Ascending aorta (tissue), 2 donors: ENCODE results near the gene COG6. TPM values are rescaled to one million over a fixed set of nuclear protein-coding genes. Genes with fewer than 3 reads are reported as not detected.

Experiments used
- DNase-seq, 2 donors: peaks; one replicate each; pipeline ENCODE4 v3.0.0-alpha.2; 2019; ENCODE audit warnings: low spot score in 2 of 2
- H3K27ac ChIP-seq, 2 donors: fragments of 200-600 bp; sonication (generic); one replicate each; pipeline ENCODE4 v1.5.1; 2016 to 2017; ENCODE audit warnings: mild to moderate bottlenecking in 1 of 2
- H3K27me3 ChIP-seq: fragments of 200-600 bp; sonication (generic); one replicate; pipeline ENCODE4 v1.5.1; 2017
- H3K36me3 ChIP-seq, 2 donors: fragments of 200-600 bp; sonication (generic); one replicate each; pipeline ENCODE4 v1.5.1; 2016
- H3K4me1 ChIP-seq, 2 donors: fragments of 200-600 bp; sonication (generic); one replicate each; pipeline ENCODE4 v1.5.1; 2016 to 2017; ENCODE audit warnings: mild to moderate bottlenecking in 1 of 2
- H3K4me3 ChIP-seq, 2 donors: fragments of 200-600 bp; sonication (generic); one replicate each; pipeline ENCODE4 v1.5.1; 2016 to 2017; ENCODE audit warnings: mild to moderate bottlenecking in 1 of 2
- H3K9me3 ChIP-seq, 2 donors: fragments of 200-600 bp; sonication (generic); one replicate each; pipeline ENCODE4 v1.5.1; 2016
- CTCF ChIP-seq, 3 experiments: fragments of 200-600 bp in 2 of 3; fragments of 450-650 bp in 1 of 3; sonication (generic) in 2 of 3; IDR thresholded peaks; one replicate each; pipeline ENCODE4 v1.5.1; 2016 to 2019; ENCODE audit warnings: antibody characterized with exemption in 3 of 3, mild to moderate bottlenecking in 1 of 3, moderate library complexity in 1 of 3
- intact Hi-C: fragments of 100-400 bp; cut with DNase I; formaldehyde crosslinking; loops from one replicate; pipeline ENCODE4 v1.15.1; 2023
- total RNA-seq: library from RNA; depleted of rRNA; stranded (reverse); fragments of >200 nt; gene quantifications from one replicate; pipeline ENCODE4 v1.1.0, GENCODE V29; 2016

COG6 gene
- total RNA-seq, 1 donor from 2014 or later, result 8.6 TPM

- intact Hi-C loops, result no loop called here
- no peaks in the 10 kb centered on the region for H3K27me3 ChIP-seq
- no peak overlapping the region for H3K27ac ChIP-seq
- no peak for TF ChIP-seq CTCF (IDR thresholded peaks at IDR 0.05)
- no peaks in the 10 kb centered on the region for H3K9me3 ChIP-seq
- DNase-seq, result no peak
- no peaks in the 10 kb centered on the region for H3K36me3 ChIP-seq
- H3K4me1 ChIP-seq, result no peaks in the 10 kb centered on the region
- H3K4me3 ChIP-seq, result no peak overlapping the region
These were observed 36.9 kb upstream of the COG6 start for GRCh38 chr13:39618561-39618960.

GRCh38 chr13:39623466-39623865 is 32.0 kb upstream of the COG6 start:
- H3K36me3 ChIP-seq, result no peaks in the 10 kb centered on the region
- H3K4me1 ChIP-seq, result no peaks in the 10 kb centered on the region
- no peaks in the 10 kb centered on the region for H3K27me3 ChIP-seq
- intact Hi-C loops, result no loop called here
- no peaks in the 10 kb centered on the region for H3K9me3 ChIP-seq
- H3K4me3 ChIP-seq, result no peak overlapping the region
- no peak for TF ChIP-seq CTCF (IDR thresholded peaks at IDR 0.05)
- DNase-seq, result no peak
- H3K27ac ChIP-seq, result no peak overlapping the region

GRCh38 chr13:39631307-39631706 is 24.2 kb upstream of the COG6 start:
- intact Hi-C loops, result no loop called here
- Histone ChIP-seq H3K27ac (no peak overlapping the region), H3K4me3 (no peak overlapping the region), H3K4me1 (no peaks in the 10 kb centered on the region), H3K36me3 (no peaks in the 10 kb centered on the region), H3K27me3 (no peaks in the 10 kb centered on the region), H3K9me3 (peaks cover 0 to 9% of the 10 kb centered on the region in 2 donors)
- no peak for DNase-seq
- no peak for TF ChIP-seq CTCF (IDR thresholded peaks at IDR 0.05)

- no peaks in the 10 kb centered on the region for H3K36me3 ChIP-seq
- peaks cover 0 to 9% of the 10 kb centered on the region in 2 donors for H3K9me3 ChIP-seq
- intact Hi-C loops, result no loop called here
- H3K4me3 ChIP-seq, result no peak overlapping the region
- no peak overlapping the region for H3K27ac ChIP-seq
- no peak for TF ChIP-seq CTCF (IDR thresholded peaks at IDR 0.05)
- H3K27me3 ChIP-seq, result no peaks in the 10 kb centered on the region
- H3K4me1 ChIP-seq, result no peaks in the 10 kb centered on the region
- no peak for DNase-seq
These were observed 22.5 kb upstream of the COG6 start for GRCh38 chr13:39632994-39633393.

GRCh38 chr13:39635564-39635963 is 19.9 kb upstream of the COG6 start:
- peaks cover 0 to 9% of the 10 kb centered on the region in 2 donors for H3K9me3 ChIP-seq
- no peaks in the 10 kb centered on the region for H3K27me3 ChIP-seq
- no peaks in the 10 kb centered on the region for H3K4me1 ChIP-seq
- TF ChIP-seq CTCF (IDR thresholded peaks at IDR 0.05), result no peak
- no peaks in the 10 kb centered on the region for H3K36me3 ChIP-seq
- intact Hi-C loops, result no loop called here
- DNase-seq, result no peak
- H3K4me3 ChIP-seq, result no peak overlapping the region
- no peak overlapping the region for H3K27ac ChIP-seq

- Histone ChIP-seq H3K9me3 (no peaks in the 10 kb centered on the region), H3K27me3 (no peaks in the 10 kb centered on the region), H3K4me1 (no peaks in the 10 kb centered on the region), H3K36me3 (no peaks in the 10 kb centered on the region), H3K27ac (no peak overlapping the region), H3K4me3 (no peak overlapping the region)
- no peak for TF ChIP-seq CTCF (IDR thresholded peaks at IDR 0.05)
- DNase-seq, result no peak
- intact Hi-C loops, result no loop called here
These were observed 17.6 kb upstream of the COG6 start for GRCh38 chr13:39637890-39638289.
